ENCODE data around the gene VAMP8. TPM values are rescaled to one million over a fixed set of nuclear protein-coding genes. Genes with fewer than 3 reads are reported as not detected.
"Not testable (repeated sequence)": the region's sequence is repeated elsewhere in the genome, so short reads cannot be mapped to it uniquely, and the experiment has no call there.

Gene VAMP8
- total RNA-seq, 1 experiment from 2014 or later = 1.5 TPM

DNA sequence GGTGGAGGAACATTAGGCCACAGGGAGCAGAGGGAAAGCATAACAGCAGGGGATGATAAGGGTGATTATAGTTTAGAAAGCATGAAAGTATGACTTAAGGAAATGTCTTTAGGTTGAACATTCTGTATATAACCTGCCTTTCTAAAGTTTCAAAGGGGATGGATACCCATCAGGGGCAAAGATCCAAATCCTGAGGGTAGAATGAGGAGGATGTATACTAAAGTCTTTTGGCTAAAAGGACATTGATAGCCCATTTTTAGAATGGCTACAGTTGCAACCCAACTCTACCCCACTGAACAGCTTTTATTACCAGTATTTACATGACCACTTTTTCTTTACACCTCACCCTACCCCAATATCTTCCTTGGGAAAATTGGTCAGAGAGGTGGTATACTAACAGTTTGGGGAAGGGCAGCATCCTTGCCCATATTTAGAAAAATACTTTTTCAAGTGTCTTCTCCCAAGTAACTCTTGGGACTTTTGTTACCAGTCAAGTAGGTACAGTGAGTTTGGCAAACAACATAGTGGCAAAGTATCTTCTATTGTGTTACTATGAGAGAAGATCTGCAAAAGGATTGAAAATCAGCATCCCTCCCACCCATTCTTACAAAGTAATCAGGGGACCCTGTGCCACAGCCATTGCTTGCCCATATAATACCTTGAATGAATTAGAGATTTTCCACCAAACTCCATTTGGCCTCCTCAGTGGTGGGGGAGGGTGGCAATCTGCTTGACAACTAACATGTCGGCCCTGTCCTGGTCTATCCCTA, 30.1 kb upstream of the VAMP8 start:
- DNase-seq (ENCODE audit: low spot score) = no peak

DNA sequence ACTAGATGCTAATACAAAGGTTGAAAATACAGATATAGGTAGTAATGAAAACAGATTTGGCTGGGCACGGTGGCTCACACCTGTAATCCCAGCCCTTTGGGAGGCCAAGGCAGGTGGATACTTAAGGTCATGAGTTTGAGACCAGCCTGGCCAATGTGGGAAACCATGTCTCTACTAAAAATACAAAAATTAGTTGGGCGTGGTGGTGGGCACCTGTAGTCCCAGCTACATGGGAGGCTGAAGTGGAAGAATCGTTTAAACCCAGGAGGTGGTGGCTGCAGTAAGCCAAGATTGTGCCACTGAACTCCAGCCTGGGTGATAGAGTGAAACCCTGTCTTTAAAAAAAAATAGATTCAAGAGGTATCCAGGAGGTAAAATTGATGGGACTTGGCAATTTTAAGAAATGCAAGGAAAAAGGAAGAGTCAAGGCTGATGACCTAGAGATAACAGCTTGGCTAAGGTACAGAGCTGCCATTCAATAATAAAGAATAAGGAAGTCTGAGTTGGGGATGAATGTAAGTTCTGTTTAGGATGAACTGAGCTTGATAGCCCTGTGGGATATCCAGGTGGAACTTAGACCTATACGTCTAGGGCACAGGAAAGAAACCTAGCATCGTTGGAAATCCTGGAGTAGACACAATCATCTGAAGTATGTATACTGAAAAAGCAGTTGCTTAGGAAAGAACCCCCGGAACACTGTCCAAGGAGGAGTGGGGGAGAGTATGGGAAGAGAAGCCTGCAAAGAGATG, 29.4 kb upstream of the VAMP8 start:
- DNase-seq (ENCODE audit: low spot score) = no peak

DNA sequence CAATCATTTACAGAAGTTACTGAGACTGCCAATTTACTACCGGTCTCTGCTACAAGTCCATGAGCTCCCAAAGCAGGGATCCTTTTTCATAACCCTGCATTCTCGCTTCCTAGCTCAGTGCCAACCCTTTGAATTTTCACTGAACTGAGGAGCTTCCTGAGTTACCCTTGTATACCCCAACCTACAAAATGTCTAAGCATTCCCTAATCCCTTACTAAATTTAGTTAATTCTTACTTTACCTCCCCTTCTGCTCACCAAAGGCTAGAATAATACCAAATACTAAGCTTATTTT, 28.8 kb upstream of the VAMP8 start:
- DNase-seq (ENCODE audit: low spot score) = no peak

DNA sequence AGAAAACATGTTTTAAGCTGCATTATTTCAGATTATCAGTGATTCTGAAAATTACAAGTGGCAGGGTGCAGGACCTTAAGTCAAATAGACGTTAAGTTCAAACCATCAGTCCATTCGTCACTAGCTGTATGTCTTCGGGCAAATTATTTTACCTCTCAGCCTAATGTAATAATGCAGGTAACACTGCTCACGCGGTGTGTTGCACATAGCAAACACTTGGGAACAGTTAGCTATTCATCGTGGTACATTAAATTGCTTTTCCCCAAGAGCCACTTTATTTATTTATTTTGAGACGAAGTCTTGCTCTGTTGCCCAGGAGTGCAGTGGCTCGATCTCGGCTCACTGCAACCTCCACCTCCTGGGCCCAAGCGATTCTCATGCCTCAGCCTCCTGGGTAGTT, 28.3 kb upstream of the VAMP8 start:
- DNase-seq (ENCODE audit: low spot score) = no peak

DNA sequence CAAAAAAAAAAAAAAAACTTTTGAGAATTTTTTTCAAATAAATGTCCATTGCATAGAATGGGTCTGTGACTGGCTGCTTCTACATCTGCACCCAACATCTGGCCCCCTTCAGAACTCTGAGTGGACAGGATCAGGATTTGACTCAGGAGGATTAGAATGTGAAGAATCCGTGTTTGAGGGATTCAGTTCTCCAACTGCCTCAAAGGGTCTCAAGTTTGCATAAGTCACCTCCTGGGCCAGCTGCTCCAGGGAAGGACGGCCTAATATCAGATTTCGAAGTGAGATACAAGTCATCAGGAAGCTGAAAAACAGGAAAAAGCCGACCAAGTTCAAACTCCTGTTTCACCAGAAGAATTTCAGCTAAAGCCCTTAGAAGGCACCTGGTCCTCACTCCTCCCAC, 27.6 kb upstream of the VAMP8 start:
- DNase-seq (ENCODE audit: low spot score) = peak; percentile 72

DNA sequence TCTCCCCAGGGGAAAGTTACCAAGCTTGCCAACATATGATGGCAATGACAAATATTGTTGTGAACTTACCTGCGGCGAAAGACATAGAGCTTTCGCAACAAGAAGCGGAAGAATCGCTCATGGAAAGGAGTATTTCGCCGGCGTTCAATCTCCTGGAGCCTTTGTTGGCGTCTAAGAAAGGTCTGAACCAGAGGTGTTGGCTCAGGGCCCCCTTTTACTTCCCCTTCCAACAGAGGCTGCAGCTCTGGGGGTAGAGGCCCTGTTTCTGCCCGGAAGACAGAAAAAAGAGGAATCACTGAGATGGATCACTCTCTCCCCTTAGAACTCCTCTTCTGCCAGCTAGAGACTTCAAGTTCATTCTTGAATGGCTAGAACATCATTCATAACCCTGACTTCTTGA, 26.9 kb upstream of the VAMP8 start:
- no peak for DNase-seq (ENCODE audit: low spot score)

DNA sequence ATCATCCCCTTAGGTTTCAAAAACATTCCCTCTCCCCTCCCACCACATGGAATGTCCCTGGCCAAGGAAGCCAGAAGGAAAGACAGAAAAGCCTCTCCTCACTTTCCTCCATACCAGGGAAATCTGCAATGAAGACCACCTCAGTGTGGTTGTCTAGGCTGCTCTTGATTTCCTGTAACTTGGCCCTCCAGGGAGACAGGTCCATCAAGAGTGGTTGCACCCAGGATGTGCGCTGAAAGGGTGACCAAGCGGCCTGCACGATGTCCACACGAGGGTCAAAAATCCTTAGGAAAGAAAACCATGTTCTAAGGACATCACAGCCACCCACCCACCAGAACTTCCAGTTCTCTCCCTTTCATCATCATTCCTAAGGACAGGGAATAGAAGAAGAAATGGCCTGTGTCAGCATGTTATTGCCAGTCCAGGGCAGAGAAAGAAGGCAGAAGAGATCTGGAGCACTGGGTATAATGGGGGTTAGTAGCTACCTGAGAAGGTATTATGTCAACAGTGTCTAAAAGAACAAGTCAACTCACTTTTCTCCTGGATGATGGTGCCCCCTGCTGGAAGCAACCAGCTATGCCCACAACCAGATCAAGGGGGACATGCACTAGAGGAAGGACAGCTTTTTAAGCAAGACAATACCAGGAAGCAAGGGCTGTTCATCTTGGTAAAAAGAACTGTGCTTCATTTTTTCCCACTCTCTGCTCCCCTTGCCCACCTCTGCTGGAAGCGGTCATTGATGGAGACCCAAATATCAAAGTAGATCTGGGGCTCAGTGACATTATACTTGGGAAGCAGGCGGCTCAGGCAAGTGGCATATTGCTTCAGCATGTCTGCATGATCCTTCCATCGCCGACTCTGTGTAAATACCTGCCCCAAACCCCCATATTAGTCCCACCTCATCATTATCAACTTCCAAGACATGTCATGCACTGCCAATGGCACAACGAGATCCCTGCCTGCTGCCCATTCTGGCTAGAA, 25.4 kb upstream of the VAMP8 start:
- DNase-seq (ENCODE audit: low spot score) = peak; percentile 83

DNA sequence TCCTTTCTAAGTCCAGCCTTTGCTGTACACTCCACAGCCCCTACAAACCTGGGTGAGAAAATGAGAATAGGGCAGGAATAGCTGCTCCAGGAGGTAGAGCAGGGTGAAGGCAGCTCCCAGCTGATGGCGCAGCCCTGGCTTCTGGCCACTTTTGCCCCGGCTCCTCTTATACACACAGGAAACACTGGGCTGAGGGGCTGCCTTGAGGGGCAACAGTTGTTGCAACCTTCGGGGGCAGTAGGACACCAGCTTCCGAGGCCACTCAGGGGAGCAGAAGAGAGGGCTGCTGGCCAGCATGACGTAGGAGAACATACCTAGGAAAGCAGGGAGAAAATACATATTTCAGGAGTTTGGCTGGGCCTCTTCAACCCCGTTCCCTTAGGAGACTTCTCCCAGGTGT, 24.2 kb upstream of the VAMP8 start:
- no peak for DNase-seq (ENCODE audit: low spot score)

DNA sequence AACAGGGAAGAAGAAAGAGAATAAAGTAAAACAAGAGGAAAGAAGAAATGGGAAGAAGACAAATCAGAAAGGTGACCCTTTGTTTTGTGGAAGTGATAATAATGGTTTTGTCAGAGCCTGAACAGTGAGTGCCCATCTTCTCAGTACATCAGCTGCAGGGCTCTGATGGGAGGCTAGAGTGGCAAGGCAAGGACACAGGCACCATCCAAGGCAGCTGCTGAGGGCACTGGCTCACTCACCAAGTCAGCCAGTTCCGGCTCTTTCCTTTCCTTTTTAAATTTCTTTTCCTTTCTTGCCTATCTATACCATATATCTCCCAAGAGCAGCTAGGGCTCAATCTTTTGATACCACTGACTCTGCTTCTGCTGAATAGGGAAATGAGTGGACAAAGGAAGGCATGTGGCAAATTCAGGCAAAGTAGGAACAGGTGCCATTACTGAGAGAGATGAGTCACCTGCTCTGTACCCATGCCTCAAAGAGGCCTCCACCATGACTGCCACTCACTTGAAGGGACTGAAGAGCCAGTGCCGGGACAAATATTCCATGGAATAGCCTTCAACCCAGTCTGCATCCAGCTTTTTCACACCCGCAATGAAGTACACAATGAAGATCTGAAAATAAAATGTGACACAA, 22.3 kb upstream of the VAMP8 start:
- no peak for DNase-seq (ENCODE audit: low spot score)

DNA sequence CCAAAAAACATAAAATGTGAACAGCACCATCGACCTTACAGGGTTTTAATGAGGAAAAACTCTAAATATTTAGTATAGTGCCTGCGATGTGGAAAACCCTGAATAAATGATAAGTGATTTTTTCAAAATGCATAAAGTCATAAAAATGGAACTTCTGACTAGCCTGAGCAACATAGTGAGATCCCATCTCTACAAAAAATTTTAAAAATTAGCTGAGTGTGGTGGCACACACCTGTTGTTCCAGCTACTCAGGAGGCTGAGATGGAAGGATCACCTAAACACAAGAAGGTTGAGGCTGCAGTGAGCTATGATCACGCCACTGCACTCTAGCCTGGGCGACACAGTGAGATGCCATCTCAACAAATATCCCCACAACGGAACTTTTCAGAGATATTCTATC, 20.3 kb upstream of the VAMP8 start:
- no peak for DNase-seq (ENCODE audit: low spot score)

DNA sequence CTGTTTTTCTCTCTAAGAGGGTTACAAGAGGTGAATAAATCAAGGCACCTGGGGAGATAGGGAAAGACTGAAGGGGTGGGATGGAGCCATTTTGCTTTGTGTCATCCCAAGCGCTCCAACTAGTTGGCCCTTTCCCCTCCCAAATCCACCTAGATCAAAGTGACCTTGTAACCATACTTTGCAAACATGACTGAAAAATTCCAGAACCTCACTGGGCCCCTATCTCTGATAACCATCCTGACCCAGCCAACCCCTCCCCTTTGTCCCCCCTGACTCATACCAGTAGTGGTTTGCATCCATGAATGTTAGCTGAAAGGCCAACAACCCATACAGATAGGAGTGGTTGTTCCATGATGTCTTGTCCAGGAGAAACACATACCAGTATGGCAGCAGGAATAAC, 19.2 kb upstream of the VAMP8 start:
- no peak for DNase-seq (ENCODE audit: low spot score)

DNA sequence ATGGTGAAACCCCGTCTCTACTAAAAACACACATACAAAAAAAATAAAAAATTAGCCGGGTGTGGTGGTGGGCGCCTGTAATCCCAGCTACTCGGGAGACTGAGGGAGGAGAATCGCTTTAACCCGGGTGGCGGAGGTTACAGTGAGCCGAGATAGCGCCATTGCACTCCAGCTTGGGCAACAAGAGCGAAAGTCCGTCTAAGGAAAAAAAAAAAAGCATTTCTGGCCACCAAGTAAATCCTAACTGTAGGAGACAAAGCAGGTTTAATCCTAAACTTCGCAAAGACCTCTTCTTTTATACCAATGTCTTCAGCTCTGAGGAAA, 17.0 kb upstream of the VAMP8 start:
- not testable (repeated sequence) for DNase-seq (ENCODE audit: low spot score)

DNA sequence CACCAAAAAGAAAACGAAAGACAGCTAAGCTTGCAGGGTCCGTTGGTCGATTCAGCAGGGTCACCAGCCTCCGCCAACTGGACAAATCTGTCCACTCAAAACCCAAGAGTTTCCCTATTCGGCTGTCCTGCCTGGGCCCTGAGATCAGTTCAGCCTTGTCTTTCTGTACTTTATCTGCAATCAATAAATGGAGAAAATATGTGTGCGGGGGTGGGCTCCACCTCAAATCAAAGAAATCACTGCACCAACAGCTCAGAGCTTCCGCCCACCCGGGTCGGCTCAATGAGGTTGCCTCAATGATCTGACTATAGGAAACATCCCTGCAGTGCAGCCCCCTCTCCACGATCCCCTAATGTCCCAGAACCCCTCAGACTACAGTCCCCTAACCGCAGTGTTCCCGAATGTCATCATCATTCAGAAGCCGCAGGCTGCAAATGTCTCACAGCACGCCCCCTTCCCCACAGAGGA, 16.5 kb upstream of the VAMP8 start:
- no peak for DNase-seq (ENCODE audit: low spot score)

DNA sequence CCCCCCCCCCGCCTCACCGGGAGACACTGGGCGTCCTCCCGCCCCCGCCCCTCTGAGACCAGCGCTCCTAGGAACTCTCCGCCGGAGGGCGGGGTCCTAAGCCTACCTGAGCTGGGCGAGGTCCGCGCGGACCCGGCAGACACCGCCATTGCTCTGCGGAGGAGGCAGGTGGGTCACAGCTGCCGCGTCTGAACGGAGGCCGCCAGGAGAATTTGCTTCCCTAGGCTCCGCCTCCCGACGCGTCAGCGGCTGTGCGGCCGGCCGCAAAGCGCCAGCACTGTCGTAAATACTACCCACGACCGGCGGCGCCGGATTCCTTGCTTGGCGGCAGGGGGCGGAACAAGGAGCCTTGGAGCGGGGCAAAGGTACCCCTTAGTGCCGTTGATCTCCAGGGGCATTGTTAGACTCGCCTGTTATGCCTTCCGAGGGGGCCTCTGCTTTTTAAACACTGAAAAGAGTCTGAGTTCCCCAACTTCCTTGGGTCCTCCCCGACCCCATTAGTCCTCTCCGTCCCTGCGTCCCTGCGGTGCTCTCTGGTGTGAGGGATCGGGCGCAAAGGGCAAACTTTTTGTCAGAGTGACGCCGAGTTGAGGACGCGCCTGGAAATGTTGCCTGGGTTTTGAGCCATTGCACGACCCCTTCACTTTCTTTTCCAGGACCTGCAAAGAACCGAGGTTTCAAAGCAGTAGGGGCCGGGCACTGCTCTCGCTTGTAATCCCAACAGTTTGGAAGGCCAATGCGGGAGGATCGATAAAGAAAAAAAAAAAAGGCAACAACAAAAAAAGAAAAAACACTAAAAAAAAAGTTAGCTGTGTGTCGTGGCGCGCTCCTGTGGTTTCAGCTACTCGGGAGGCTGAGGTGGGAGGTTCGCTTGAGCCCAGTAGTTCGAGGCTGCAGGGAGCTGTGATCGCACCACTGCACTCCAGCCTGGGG, 15.8 kb upstream of the VAMP8 start, which contains the start of gene GGCX:
TSS of gene GGCX (minus strand) at position 214 of the 933 bp plus-strand sequence. CDS start at position 149, 65 bp downstream.
- peak; percentile 88 for DNase-seq (ENCODE audit: low spot score)

DNA sequence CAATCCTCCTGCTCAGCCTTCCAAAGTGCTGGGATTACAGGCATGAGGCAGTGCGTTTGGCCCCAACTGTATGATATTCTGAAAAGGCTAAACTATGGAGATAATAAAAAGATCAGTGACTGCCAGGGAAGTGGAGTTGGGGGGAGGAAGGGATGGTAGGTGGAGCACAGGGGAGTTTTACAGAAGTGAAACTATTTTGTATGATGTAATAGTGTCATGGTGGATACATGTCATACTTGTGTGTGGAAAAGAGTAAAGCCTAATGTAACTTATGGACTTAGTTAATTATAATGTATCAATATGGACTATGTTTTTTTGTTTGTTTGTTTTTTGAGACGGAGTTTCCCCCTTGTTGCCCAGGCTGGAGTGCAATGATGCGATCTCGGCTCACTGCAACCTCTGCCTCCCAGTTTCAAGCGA, 13.2 kb upstream of the VAMP8 start:
- DNase-seq (ENCODE audit: low spot score) = no peak

DNA sequence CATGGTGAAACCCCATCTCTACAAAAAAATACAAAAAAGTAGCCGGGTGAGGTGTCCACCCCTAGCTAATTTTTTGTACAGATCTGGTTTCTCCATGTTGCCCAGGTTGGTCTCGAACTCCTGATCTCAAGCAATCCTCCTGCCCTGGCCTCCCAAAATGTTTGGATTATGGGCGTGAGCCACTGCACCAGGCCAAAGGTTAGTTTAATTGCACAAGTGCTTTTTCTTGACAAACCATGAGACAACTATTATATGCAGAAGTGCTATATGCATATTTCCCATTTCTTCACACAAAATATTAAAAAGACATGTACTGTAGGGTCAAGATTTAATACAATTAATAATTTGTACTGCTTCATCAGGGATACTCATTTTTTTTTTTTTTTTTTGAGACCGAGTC, 11.1 kb upstream of the VAMP8 start:
- no peak for DNase-seq (ENCODE audit: low spot score)

DNA sequence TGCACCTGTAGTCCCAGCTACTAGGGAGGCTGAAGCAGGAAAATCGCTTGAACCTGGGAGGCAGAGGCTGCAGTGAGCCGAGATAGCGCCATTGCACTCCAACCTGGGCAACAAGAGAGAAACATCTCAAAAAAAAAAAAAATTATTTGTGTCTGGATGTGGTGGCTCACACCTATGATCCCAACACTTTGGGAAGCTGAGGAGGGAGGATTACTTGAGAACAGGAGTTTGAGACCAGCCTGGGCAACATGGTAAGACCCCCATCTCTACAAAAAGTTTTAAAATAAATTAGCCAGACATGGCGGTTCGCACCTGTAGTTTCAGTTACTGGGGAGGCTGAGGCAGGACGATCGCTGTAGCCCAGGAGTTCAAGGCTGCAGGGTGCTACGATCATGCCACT, 1.6 kb upstream of the VAMP8 start:
- no peak for DNase-seq (ENCODE audit: low spot score)

DNA sequence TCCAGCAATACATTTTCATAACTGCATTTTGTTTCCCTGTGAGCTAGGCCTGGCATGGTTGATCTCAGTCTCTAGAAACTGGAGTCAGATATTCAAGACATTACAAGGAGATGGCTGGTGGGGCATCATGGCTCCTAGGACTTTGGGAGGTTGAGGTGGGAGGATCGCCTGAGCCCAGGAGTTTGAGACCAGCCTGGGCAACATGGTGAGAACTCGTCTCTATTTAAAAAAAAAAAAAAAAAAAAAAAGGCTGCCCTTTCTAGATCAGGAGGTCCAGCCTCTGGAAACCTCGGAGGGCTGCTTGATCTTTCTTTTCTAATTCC, 362 bp upstream of the VAMP8 start:
- no peak for DNase-seq (ENCODE audit: low spot score)

DNA sequence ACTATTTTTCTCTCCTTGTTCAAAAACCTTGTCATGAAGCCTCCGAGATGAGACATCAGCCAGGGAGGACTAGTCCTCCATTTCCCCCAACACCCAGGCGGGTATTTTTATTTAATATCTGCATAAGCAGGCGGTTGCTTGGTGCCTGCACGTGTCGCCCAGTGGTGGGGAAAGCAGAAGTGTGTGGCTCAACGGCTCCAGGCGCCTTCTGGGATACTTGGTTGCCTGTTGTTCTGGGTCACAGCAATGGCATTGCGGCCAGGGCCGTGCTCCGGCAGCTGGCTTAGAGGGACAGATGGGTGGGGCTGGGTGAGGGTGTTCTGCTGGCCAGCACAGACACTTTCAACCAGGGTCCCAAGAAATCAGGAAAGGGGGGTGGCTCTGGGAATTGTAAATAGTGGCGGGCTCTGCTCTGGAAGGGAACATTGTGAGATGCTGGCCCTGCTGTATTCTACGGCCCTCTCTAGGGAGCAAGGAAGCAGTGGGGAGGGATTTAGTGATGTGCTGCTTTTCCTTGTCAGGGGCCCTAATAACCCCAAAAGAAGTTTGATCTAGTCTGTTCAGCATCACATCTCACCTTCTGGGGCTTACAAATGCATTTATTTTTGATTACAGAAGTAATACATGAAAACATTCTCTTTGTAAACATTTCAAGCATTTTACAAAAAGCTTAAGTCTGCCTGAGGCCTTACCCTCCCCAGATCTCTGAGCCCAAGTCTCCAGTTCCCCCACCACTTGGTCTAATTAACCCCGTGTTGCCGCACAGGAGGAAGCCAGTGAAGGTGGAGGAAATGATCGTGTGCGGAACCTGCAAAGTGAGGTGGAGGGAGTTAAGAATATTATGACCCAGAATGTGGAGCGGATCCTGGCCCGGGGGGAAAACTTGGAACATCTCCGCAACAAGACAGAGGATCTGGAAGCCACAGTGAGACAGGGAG, 1.1 kb downstream of the VAMP8 start:
- no peak for DNase-seq (ENCODE audit: low spot score)

Data from A172 (cell line).